ENCODE data around the gene GPR4. TPM values are rescaled to one million over a fixed set of nuclear protein-coding genes. Genes with fewer than 3 reads are reported as not detected.

GPR4 gene
- total RNA-seq, 2 donors from 2014 or later = 5.1 to 11.1 TPM

DNA sequence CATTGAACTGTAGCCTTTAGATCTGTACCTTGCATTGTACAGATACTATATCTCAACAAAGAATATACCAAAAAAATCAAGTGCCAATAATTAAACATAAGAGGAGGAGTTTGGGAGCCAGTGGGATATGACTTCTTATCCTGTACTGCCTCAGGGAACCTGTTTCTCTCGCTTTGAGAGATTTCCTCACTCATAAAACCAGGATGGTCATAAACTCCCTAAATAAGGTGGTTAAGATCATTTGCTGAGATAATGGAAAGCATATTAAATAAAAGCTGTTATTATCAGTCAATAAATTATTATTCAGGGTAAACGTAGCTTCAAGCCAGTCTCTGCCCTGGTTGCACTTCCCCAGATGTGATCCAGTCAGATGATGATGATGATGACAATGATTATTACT is 34.4 kb downstream of the GPR4 start:
- no peak for DNase-seq (ENCODE audit: low spot score)
- intact Hi-C loops (cut with DNase I) = loop anchor here (2.0 to 10.0 kb wide), 2 partner anchors 53 to 71 kb away; partner anchors contain the start of gene RTN2 (in 1 of the 2)

DNA sequence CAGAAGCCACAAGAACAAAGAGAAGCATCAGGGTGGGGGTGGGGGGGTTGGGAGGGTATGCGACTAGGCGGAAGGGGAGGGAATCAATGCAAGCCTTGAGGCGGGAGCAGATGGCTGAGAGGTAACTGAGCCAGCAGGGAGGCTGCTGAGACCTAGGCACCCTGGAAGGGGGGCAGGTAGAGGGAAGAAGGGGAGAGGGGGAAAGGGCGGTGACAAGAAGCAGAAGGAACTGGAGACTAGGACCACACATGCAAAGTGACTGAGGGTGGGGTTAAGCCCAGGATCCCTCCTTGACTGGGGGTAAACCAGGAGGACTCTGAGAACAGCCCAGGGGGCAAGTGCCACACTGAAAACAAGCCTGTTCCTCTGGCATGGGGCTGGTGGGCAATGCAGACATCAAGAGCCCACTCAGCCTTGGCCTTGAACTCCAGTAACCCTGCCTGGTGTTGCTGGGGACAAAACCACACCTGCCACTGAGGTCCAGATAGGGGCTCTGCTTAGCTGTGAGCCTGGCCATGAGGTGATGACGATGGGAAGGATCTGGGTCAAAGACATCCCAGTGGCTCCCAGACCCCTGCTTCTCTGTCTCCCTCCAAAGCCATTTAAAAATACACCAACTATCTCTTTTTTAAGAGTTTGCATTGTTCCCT is 37.8 kb downstream of the GPR4 start:
- no peak for DNase-seq (ENCODE audit: low spot score)
- intact Hi-C loops (cut with DNase I) = loop anchor here in 1 of 2 donors (10.0 kb wide), 1 partner anchor 49 kb away; no protein-coding TSS in a partner anchor

DNA sequence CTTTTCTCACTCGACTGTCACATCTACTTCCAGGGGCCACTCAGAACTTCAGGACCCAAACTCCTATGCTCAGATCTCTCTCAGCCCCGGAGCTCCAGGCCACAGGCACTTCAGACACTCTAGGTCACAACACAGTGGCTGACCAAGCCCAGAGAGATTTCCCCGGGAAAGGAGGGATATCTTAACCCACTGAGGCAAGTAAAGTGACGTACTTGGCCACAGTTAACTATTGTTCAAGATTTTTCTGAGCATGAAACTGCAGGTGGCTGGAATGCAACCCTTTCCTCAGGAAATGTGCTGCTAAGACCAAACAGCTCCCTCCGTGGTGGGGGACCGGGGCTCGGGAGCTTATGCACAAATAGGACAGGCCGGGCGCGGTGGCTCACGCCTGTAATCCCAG is 41.3 kb downstream of the GPR4 start:
- intact Hi-C loops (cut with DNase I) = loop anchor here in 1 of 2 donors (10.0 kb wide), 1 partner anchor 46 kb away; no protein-coding TSS in a partner anchor
- no peak for DNase-seq (ENCODE audit: low spot score)

DNA sequence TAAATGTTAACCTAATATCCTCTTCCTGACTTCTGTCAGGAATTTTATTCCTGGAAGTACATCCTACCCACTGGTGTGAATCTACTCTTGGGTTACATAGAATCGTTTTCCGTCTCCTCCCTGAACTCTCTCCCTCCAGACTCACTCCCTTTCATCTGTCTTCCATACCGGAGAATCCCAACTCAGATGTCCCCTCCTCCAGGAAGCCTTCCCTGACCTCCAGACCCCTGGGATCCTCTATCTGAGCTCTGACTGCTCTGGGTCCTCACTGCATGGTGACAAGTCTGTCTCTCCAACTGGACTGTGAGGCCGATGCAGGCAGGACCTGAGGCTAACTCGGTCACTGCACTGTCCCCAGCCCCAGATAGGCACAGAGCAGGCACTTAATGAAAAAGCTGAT is 42.0 kb downstream of the GPR4 start:
- intact Hi-C loops (cut with DNase I) = loop anchor here in 1 of 2 donors (10.0 kb wide), 1 partner anchor 45 kb away; no protein-coding TSS in a partner anchor
- no peak for DNase-seq (ENCODE audit: low spot score)

DNA sequence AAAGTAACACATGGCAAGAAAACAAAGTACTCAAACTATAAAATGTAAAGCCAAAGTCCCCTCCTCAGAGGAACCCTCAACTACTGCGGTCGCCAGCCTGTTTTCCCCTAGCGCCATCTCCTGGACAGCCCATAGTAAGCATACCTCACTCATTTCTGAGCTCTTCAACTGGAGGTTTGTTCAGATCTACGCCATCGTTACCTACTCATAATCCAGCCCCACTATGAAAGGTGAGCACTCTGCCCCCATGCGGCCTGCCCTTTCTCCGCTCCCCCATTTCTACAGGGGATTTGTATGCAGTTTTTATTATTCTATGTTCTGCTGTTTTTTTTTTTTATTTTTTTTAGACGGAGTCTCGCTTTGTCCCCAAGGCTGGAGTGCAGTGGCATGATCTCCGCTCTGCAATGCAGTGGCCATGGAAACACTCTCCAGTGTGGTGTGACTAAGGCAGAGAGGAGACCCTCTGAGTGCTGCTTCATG is 43.6 kb downstream of the GPR4 start:
- intact Hi-C loops (cut with DNase I) = no loop called here
- no peak for DNase-seq (ENCODE audit: low spot score)

DNA sequence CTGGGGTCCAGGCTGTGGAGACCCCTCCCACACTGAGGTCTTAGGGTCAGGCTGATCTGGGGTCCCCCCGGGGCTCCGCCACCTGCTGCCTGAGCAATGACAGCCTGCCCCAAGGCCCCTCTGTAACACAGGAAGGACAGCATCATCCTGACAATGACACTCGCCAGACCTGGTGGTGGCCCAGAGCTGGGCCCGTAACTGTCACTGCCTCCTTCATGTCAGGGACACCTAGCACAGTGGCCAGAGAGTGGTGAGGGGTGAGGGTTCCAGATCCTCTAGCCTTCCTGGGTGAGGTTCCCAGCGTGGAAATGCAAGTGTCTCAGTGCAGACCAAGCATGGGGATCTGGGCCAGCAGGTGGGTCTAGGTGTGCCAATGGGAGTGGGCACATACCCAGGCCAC is 45.2 kb downstream of the GPR4 start:
- intact Hi-C loops (cut with DNase I) = no loop called here
- no peak for DNase-seq (ENCODE audit: low spot score)

DNA sequence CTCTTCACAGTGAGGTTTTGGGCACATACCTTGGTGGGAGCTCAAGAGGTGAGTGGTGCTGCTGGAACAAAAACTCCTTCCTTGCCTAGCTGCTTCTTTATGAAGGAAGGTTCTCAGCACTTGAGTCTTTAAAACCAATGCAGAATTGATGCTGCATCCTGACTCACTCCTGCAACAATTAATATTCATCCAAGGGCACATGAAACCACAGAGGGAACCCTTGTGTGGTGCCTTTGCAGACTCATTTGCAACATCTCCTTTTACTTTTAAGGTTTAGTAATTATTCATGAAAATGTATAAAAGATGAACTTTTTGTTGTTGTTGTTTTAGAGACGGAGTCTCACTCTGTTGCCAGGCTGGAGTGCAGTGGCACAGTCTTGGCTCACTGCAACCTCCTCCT is 47.5 kb downstream of the GPR4 start:
- DNase-seq (ENCODE audit: low spot score) = no peak
- intact Hi-C loops (cut with DNase I) = no loop called here

DNA sequence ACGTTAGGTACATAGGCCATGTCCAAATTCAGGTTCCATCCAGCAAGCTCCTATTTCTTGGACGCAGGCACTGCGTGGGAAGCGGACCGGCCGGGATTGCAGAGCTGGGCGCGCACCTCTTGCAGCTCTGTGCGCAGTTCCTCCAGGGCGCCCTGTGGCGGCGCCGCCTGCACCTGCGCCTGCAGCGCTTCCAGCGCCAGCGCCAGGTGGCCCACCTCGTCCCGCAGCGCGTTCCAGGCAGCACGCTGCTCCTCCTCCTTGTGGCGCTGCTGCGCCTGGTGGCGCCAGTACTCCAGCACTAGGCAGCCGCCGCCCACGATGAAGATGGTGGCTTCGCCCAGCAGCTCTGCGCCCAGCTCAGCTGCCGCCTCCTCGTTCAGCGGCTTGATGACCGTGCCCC is 48.5 kb downstream of the GPR4 start:
- DNase-seq (ENCODE audit: low spot score) = no peak
- intact Hi-C loops (cut with DNase I) = no loop called here

DNA sequence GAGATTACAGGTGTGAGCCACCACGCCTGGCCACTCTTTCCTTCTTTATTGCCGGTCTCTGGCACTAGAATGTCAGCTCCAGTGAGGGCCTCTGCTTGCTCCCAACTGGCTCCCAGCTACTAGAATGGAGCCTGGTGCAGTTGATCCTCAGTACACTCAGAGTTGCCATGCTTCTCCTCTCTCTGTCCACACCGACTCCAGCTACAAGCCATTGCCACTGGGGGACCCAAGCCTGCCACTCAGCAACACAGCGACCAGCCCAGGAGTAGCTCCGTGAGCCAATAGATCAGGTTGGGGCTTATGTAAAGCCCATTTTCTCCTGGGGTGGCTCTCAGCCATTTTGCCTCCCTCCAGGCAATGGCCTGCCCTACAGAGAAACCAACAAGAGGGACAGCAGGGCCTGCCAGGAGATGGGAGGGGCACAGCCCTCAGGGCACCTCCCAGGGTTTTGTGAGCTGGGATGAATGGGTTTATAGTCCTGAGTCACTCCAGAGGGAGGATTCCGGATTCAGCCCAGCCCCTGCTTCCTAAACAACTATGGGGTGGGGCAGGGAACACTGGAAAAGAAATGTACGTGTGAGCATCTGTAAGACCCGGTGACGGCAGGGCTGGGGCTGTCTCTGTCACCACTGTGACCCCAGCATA is 53.9 kb downstream of the GPR4 start:
- no peak for DNase-seq (ENCODE audit: low spot score)

DNA sequence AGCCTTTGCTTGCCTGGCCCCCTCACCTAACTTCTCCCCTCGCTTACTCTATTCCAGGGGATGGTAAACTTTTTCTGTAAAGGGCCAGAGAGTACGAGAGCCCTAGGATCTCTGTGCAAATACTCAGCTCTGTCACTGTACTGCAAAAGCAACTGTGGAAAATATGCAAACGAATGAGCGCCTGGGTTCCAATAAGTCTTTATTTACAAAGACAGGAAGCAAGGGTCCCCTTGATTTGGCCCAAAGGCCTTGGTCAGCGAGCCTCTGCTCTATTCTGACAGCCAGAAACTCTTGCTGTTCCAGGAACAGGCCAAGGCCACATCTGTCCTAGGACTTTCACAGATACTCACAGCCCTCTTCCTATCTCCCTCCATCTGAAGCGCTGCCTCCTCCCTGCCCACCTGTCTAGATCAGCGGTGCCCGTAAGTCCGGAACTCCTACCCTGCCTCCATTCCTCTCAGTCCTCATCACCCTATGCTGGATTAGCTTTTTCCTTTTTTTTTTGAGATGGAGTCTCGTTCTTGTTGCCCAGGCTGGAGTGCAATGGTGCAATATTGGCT is 54.7 kb downstream of the GPR4 start:
- no peak for DNase-seq (ENCODE audit: low spot score)

More for the DNA sequence above, 53.9 kb downstream of the GPR4 start:
- intact Hi-C loops (cut with DNase I) = no loop called here

DNA sequence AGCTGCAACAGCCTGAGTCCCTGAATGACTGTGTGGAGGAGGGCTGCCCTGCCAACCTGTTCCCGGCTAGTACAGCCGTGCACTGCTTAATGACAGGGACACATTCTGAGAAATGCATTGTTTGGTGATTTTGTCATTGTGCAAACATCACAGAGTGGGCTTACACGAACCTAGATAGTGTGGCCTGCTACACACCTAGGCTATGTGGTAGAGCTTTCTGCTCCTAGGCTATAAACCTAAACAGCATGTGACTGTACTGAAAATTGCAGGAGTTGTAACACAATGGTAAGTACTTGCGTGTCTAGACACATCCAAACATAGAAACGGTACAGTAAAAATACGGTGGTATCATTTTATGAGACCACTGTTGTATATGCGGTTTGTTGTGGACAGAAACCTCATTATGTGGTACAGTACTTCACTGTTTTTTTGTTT is 59.8 kb downstream of the GPR4 start:
- intact Hi-C loops (cut with DNase I) = no loop called here
- no peak for DNase-seq (ENCODE audit: low spot score)

More for the DNA sequence above, 54.7 kb downstream of the GPR4 start:
- intact Hi-C loops (cut with DNase I) = no loop called here

Small RNA genes lying within 50 kb of the gene (microRNA-seq; reads per million reads assigned to microRNA genes)
- gene MIR330 (ENCODE audit: borderline microRNAs expressed in 2 of 2) = 76.5 to 100 reads per million in 2 donors

Other genes with a start within 250 kb of the GPR4 start
- 10 to 100 TPM; 13.6 to 14.1 TPM for gene ERCC2, start 231.6 kb downstream of the GPR4 start, total RNA-seq
- 10 to 100 TPM; 20.1 to 31.2 TPM for gene PPP1R13L, start 197.1 kb downstream of the GPR4 start, total RNA-seq
- 1 to 10 TPM; 4.2 to 4.8 TPM for gene POLR1G, start 195.6 kb downstream of the GPR4 start, total RNA-seq
- gene ERCC1, start 178.3 kb downstream of the GPR4 start, total RNA-seq = 10 to 100 TPM; 65.0 to 68.4 TPM
- gene FOSB, start 134.2 kb downstream of the GPR4 start, total RNA-seq = 10 to 100 TPM; 33.2 to 73.0 TPM
- gene RTN2, start 105.2 kb downstream of the GPR4 start, total RNA-seq = 10 to 100 TPM in 1 of 2 donors, 1 to 10 TPM in 1; 9.4 to 14.5 TPM
- gene PPM1N, start 103.8 kb downstream of the GPR4 start, total RNA-seq = 1 to 10 TPM in 1 of 2 donors, under 1 TPM in 1; 0.67 to 1.9 TPM
- 100 to 1,000 TPM; 159 to 204 TPM for gene VASP, start 94.7 kb downstream of the GPR4 start, total RNA-seq
- gene OPA3, start 17.4 kb downstream of the GPR4 start, total RNA-seq = 10 to 100 TPM in 1 of 2 donors, 1 to 10 TPM in 1; 9.8 to 11.3 TPM
- gene EML2, start 37.2 kb upstream of the GPR4 start, total RNA-seq = 10 to 100 TPM; 20.7 to 26.7 TPM
- under 1 TPM in 1 of 2 donors, not detected in 1; 0.38 TPM for gene GIPR, start 66.0 kb upstream of the GPR4 start, total RNA-seq
- gene SNRPD2, start 89.7 kb upstream of the GPR4 start, total RNA-seq = 100 to 1,000 TPM; 244 to 250 TPM
- gene QPCTL, start 90.5 kb upstream of the GPR4 start, total RNA-seq = 1 to 10 TPM; 3.1 to 4.5 TPM
- 10 to 100 TPM; 11.2 to 12.3 TPM for gene FBXO46, start 128.7 kb upstream of the GPR4 start, total RNA-seq
- gene MEIOSIN, start 131.2 kb upstream of the GPR4 start, total RNA-seq = not detected
- gene SIX5, start 167.0 kb upstream of the GPR4 start, total RNA-seq = 10 to 100 TPM; 14.9 to 22.4 TPM
- gene DMPK, start 180.3 kb upstream of the GPR4 start, total RNA-seq = 100 to 1,000 TPM; 218 to 281 TPM
- 10 to 100 TPM; 50.9 to 61.1 TPM for gene DMWD, start 190.6 kb upstream of the GPR4 start, total RNA-seq
- gene RSPH6A, start 213.1 kb upstream of the GPR4 start, total RNA-seq = not detected

Data from posterior vena cava (tissue), 2 donors.